CMK (cell line): Measurements from ENCODE around the gene RNFT2.

Experiments
- DNase-seq: peaks from one replicate; pipeline ENCODE4 v3.0.0-alpha.2; 2010; ENCODE audit warnings: low read depth

The RNFT2 gene

DNA sequence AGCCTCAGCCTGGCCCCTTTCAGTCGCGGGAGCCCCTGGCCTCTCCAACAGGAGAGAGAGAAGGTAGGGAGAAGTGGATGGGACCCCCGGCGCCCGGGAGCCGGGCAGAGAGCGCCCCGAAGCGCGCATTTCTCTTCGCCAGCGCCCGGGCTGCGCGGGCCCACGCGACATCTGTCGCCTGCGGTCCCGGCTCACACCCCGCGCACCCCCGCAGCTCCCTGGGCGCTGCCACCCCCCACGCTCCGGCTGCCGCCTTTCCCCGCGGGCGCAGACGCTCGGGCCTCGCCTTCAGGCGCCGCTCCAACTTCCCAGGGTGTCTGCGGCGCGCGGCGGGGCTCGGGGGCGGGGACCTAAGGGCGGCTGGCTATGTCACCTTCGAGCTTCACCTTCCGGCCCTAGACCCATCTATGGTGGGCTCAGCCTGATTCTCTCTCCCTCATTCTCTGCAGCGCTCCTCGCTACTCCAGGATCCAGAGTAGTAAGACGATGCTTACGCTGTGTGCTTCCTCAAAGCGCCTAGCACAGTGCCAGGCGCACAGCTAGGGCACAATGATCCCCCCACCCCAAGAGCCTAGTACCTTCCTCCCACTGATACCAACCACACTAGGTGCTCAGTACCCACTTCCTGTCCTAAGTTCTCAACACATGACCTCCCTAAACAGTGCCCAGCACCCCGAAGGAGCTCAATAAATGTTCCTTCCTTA is 141.5 kb downstream of the RNFT2 start:
- DNase-seq = no peak

DNA sequence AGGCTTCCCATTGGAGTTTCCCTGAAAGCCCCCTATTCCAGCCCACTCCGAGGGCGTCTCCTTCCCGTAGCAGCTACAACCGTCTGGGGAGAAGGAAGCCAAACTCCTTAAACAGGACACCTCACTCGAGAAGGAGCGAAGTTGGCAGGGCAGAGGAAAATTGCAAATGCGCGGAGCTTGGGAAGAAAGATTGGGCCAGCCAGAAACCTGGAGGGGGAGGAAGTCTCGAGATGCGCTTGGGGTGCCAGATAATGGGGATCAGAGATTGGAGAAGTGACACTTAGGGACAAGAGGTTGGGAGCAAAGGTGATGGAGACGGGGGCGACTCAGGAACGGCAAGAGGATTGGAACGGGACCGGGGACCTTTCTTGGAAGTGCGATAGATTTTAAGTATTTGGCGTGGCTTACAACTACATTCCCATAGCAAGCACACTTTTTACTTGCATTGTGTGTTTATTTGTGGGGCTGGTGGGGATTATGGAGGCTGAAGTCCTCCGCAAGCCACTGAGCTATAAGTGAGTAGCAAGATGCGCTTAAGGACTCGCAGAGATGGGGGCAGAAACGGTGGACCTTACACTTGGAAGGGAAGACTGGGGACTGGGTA is 142.2 kb downstream of the RNFT2 start:
- DNase-seq = no peak

- no peak for DNase-seq
These were observed 142.8 kb downstream of the RNFT2 start for GRCh38 chr12:116880817-116881324.

DNA sequence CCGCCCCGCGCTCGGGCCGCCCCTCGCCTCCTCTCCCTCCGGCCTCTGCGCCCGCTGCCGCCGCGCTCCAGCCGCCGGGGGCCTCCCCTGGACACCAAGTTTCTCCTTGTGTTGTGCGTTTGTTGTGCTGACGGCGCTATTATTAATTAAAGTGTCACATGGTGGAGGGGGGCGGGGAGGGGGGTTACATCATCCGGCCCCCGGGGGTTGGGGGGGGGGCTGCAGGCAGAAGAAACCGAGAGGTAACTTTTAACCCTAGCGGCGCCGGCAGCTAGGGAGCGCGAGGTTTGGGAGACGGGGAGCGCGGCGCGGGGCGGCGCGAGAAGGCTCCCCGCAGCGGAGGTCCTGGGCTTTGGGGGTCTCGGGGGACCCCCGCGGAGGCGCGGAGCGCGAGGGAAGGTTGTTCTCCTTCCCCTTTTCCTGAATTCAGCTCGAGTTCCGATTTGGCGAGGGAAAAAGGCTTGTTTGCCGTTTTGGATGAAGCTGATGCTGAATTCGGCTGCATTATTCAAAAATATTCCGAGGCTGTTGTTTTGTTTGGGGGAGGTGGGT is 143.3 kb downstream of the RNFT2 start, which contains the start of gene HRK:
Gene HRK, minus strand, starts transcription at position 117 of the 552 bp plus-strand sequence. CDS start 134 bp downstream, outside the sequence.
- DNase-seq = no peak

DNA sequence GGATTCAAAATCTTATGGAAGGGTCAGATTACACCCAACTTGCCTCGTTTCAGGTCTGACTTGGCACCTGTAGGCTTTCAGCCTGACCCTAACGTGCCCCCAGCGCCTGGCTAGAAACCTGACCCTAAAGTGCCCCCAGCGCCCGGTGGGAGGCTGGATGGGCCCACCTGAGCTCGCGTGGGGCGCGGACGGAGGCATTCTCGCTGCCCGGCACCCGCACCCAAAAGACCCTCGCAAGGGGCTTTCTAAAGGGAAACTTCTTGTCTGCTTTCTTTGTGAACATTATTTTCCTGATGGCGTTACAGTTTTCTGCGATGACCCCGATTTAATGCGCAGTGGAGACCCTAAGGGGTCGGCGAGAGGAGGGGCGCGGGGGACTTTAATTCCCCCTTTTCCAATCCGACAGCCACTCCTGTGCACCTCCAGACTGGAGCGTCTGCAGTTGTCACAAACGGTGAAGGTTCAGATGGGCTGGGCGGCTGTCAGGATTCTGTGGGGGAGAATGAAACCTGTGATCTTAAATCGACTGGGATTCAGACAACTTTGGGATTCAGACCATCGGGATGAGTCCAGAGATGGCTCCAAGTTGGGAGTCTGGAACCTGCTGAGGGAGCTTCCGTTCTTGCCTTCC is 143.9 kb downstream of the RNFT2 start:
- DNase-seq = no peak

DNA sequence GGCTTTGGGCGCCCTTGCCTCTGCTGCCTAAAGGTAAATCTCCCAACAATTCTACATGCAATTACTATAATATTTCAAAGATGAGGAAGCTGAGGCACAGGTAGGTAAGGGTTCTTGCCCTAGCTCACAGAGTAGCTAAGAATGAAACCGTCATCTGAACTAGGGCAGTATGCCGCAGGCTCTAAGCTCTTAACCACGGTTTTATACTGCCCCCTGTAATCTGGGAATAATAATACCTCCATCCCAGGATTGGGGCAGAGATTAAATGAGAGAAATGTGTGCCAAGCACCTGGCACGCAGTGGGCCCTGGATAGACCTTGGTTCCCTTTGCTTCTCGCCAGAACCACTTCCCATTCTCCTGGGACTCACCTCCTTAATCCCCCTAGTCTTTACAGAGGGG is 144.6 kb downstream of the RNFT2 start:
- no peak for DNase-seq

DNA sequence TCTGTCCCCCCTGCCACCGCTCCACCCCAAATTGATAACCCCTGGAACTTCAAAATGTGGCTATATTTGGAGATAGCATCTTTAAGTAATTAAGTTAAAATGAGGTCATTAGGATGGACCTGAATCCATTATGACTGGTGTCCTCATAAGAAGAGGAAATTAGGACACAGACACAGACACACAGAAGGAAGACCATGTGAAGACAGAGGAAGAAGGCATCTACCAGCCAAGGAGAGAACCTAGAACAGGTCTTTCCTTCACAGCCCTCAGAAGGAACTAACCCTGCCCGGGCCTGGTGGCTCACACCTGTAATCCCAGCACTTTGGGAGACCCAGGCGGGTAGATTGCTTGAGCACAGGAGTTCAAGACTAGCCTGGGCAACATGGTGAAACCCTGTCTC is 146.8 kb downstream of the RNFT2 start:
- no peak for DNase-seq

DNA sequence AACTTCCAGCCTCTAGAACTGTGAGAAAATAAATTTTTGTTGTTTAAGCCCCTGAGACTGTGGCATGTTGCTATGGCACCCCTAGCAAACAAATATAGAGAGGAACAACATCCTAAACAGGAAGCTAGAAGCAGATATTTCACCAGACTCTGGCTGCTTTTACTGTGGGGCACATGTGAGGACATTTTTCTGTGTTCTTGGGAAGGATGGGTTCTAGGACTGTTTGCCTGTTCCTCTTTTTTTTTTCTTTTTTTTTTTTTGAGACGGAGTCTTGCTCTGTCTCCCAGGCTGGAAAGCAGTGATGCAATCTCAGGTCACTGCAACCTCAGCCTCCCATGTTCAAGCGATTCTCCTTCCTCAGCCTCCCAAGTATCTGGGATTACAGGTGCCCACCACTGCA is 147.4 kb downstream of the RNFT2 start:
- DNase-seq = no peak

GRCh38 chr12:116887244-116887643 is 149.1 kb downstream of the RNFT2 start:
- DNase-seq = no peak

- no peak for DNase-seq
These were observed 149.8 kb downstream of the RNFT2 start for GRCh38 chr12:116887897-116888296.

GRCh38 chr12:116890330-116890729 is 152.2 kb downstream of the RNFT2 start:
- no peak for DNase-seq

DNA sequence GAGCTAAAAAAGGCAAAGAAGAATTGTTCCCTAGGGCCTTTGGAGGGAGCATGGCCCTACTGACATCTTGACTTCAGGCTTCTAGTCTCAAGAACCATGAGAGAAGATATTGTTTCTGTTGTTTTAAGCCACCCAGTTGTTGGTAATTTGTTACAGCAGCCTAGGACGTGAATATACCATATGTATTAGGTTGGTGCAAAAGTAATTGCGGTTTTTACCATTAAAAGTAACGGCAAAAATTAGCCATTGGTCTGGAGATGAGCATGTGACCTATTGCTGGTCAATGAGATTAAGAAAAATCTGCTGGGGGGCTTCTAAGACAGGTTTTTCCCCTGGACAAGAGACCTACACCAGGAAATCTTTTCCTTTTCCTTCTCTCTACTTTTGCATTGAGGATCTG is 152.9 kb downstream of the RNFT2 start:
- DNase-seq = no peak

GRCh38 chr12:116892349-116893140 is 154.4 kb downstream of the RNFT2 start:
- no peak for DNase-seq

- DNase-seq = no peak
These were observed 156.8 kb downstream of the RNFT2 start for GRCh38 chr12:116894913-116895312.

DNA sequence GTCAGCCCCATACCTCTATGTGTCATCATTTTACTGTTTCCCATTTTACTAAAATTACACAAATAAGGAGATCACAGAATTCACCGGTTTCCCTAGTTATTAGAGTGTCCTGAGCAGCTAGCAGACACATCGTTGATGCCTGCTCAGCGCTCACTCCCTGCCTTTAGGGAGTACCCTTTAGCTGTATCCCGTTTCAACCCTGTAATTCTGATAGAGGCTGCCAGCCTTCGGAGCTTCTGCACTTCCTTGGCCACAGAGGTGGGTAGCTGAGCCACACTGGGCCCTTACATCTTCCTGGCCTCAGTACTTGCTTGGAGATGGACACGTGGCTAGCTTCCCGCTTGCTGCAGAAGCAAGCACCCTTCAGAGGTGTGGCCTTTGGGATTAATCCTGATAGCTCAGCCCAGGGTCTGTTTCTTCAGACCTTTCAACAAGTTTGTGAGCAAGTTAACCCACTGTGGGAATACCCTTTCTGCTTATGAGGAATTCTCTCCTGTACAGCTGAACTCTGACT is 158.4 kb downstream of the RNFT2 start:
- no peak for DNase-seq

- DNase-seq = no peak
These were observed 159.4 kb downstream of the RNFT2 start for GRCh38 chr12:116897476-116897875.

GRCh38 chr12:116898669-116899068 is 160.6 kb downstream of the RNFT2 start:
- no peak for DNase-seq

- DNase-seq = no peak
These were observed 163.5 kb downstream of the RNFT2 start for GRCh38 chr12:116901612-116902011.
